GM18519 (cell line): Measurements from ENCODE around the gene DPF3.

Source experiments
- ATAC-seq: cut with Tn5 transposase; IDR thresholded peaks from one replicate; pipeline ENCODE4 v1.9.1; 2021; ENCODE audit warnings: mild to moderate bottlenecking, moderate library complexity; ENCODE audit not compliant: unreplicated experiment, low FRiP score

The DPF3 gene

DNA sequence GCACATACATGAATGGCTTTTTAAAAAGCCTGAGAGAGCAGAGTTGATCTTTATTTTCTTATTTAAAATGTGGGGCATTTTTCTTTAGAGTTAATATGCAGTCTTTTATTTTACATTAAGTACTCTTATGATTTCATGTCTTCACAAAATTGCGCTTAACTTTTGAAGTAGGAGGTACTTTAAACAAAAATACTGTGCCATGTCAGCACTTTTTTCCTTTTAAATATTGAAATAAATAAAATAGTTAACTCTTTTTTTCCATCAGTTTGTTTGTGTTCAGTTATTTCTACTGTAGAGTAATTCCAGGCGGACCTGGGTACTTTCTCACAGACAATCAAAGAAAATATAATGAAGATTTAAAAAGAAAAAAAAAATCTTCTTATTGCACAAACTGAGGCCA is 231.7 kb downstream of the DPF3 start:
- ATAC-seq: no peak

DNA sequence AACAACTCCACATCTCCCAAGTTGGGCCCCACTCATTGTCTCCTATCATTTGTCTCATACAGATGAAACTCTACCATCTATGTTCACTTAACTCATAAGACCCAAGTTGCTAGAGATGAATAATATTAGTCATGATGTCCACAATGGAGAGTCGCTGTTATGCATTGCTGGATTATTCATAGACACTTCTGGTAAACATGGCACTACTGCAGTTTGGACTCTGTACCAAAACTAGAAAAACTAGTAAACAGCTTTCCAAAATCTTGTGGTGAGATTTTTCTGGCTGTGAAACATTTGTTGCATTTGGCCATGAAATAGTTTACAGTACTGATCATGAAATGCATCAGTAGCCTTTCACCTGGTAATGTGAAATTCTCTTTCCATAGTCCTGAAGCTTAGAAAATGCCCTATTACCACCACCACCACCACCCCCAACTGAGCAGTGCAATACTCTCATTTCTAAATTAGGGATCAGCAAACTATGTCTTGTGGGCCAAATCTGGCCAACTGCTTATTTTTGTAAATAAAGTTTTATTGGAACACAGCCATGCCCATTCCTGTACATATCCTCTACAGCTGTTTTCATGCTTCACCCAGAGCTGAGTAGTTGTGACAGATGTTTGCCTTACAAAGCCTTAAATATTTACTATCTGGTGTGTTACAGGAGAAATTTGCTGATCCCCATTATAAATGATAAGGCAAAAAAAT is 236.5 kb downstream of the DPF3 start:
- ATAC-seq: no peak

GRCh38 chr14:72653026-72653425 is 240.9 kb downstream of the DPF3 start:
- no peak for ATAC-seq

GRCh38 chr14:72652179-72652578 is 241.7 kb downstream of the DPF3 start:
- ATAC-seq: no peak

GRCh38 chr14:72651714-72652113 is 242.2 kb downstream of the DPF3 start:
- no peak for ATAC-seq

GRCh38 chr14:72651081-72651480 is 242.8 kb downstream of the DPF3 start:
- ATAC-seq: no peak

DNA sequence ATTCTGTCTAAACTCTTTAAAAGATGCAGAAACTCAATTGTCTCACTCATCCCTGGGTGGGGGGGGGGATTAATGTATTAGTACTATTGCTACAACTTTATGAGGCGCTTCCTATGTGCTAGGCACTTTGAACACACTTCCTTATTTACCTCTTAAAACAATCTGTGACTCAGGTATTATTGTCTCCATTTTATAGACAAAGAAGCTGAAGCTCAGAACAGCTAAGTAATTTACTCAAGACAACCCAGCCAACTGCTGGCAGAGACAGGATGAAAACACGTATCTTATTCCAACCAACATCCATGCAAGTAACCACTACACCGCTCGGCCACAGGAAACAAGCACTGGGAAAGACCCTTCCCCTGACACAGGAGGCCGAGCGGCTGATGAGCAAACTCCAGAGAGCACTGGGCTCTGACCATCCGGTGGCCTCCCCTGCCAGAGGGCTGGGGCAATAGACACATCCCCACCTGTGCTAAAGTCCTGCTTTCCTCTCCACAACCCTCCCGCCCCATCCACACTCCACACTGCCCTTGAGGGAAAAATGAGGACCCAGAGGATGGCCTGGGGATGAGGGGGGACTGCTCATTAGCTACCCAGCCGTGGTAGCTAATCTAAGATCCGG is 244.2 kb downstream of the DPF3 start:
- ATAC-seq: no peak

- ATAC-seq: no peak
Measured at GRCh38 chr14:72647782-72648181, 246.1 kb downstream of the DPF3 start.

DNA sequence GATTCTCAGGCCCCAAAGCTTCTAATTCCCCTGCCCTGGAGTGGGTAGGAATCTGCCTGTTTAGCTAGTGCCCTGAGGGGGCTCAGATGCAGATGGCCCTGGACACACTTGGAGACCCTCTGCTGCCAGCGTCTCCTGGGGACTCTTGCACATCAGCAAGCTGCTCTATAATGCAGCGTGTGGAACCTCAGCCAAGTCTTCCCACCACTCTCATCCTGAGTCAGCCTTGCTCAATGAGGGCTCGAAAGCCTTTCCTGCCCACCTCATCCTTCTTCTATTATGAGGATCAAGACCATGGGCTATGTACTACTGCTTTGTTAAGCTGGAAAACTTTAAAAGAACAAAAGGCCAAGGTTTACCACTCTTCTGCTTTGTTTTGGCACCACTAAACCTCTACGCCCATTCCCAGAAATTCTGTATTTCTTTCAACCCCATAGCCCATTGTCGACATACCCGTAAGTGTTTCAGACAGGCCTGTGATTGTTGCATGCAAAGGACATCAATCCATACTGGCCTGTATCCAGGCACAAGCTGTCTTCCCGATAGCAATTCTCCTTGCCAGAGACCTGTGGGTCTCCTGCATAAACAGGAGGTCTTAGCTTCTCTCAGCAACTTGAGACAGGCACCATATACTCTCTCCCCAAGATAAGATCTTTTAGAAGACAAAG is 246.9 kb downstream of the DPF3 start:
- ATAC-seq: no peak

DNA sequence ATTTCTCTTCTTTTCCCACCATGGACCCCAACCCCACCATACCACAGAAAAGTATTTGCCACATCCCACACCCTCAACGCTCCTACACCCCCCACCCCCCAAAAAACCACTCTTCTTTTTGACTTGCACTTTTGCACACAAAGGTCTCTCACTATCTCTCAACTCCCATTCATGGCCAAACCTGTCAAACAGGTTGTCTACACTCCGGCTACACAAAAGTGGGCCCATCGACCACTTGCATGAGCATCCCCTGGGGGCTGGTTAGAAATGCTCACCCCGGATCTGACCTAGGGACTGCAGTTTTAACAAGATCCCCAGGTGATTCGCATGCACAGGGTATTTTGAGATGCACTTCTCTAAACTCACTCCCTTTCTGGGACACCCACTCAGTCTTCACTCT is 248.2 kb downstream of the DPF3 start:
- no peak for ATAC-seq

DNA sequence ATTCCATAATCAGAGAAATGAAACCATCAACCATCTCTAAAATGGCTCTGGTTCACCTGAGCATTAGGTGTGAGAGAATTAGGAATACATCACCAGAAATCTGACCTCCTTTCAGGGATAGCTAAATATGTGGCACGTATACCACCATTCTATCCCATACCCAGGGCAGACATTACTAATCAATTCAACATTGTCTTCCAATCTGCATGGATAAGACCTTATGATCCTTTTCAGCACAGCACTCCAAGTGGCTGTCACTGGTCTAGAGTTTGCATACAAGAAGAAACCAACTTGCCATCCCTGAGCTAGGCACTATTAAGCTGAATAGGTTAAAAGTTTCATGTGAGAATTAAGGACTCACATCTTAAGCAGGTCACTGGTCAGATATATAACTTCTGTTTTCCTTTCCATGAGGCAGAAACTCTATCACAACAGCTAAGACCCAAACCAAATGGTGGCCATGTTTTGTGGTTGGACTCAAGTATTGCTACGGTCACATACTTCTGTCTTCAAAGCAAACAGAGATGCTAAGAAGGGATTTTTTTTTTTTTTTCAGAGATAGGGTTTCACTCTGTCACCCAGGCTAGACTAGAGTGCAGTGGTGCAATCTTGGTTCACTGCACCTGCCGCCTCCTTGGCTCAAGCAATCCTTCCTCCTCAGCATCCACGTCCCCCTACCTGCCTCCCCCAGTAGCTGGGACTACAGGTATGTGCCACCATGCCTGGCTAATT is 249.0 kb downstream of the DPF3 start:
- ATAC-seq: no peak

DNA sequence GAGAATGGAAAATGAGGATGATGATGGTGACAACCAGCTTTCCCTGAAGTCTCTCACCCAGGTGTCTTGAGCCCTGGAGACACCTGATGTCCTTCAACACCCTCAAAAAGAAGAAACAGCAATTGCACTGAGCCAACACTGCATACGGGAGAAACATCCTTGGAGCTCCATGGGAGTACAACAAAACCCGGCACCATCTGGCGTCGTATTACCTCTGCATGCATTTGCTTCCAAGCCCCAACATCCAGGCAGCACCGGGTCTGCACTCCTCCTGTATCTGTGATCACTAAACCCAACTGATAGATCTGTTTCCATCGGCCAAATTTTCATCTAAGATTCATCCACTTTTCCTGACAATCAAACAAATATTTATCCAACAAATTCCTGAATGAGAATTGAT is 249.9 kb downstream of the DPF3 start:
- ATAC-seq: no peak

DNA sequence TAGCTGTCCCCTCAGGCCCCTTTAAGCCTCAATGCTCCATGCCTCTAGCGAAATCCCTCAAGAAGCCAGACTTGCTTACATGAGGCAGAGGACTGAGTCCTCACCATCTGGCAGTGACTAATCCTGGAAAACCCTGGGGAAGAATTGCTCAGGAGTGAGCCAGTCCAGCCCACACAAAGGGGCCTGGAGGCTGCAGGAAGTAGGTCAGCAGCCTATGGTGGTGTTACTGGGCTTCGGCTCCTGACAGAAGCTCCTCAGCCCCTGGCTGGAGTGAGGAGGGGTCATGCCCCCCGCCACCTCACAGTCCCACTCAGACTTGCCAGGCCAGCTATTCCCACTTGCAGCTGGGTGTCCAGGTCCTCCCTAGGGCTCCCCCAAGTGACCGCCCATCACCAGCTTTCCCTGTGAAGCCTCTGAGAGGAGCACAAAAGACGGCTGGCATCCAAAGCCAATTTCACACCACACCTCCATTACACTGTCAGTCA is 250.5 kb downstream of the DPF3 start:
- no peak for ATAC-seq

DNA sequence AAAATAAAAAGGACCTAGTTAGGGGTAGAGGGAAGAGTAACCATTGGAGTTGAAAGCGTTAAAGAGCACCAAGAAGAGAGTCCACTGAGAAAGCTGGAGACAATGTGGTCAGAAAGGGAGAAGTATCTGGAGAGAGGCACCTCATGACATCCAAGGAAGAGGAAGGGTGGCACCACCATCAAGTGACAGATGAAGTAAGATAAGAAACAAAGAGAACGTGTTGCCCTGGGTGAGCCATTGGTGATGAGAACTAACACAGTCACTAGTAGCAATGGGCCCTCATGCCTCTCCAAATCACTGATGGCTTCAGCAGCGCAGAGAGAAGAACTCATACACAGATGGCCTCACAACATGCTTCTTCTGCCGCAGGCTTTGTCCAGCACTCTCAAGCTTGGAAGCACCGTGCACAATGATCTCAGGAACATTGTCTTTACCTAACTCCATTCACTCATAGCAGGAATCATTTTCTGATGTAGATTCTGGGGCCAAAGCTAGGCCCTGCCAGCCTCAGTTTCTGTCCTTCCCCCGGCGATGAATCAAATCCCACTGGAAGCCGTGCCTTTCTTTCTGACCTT is 252.9 kb downstream of the DPF3 start:
- no peak for ATAC-seq

DNA sequence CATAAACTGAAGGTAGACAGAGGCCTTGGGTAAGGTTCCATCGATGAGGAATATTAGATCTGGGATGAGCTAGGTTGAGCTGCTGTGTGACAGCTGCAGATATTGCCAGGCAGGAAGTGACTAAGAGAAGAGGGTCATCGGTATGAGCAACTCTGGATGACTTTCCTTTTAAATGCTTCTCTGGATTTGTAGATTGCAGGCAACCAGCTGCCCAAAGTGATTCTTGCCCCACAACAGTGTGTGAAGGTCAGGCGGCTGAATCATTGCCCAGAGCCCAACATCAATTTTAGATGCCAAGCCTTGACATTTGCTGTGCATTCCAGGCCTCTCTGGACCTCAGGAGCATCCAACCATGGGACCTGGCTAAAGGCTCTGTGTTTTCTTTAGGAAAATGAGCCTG is 255.9 kb downstream of the DPF3 start:
- ATAC-seq: no peak

DNA sequence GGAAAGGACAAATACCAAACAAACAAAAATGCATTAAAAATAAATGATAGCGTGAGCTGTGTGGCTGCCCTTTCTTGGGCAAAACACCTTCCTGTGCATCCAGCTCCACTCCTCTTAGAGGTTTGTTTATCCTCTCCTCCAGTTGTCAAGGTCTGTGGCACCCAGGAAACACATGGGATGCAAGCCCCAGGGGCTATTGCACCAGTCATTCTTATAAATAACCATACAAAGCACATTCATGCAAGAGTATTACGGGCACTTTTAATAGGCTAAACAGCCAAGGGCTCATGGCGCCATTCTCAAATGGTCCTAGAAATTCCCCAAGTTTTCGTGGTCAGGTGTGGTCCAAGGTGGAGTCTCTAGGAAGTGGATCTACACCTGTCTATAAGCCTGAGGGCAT is 257.0 kb downstream of the DPF3 start:
- ATAC-seq: no peak

- no peak for ATAC-seq
Measured at GRCh38 chr14:72636094-72636493, 257.8 kb downstream of the DPF3 start.

GRCh38 chr14:72634691-72635616 is 258.9 kb downstream of the DPF3 start:
- ATAC-seq: no peak

DNA sequence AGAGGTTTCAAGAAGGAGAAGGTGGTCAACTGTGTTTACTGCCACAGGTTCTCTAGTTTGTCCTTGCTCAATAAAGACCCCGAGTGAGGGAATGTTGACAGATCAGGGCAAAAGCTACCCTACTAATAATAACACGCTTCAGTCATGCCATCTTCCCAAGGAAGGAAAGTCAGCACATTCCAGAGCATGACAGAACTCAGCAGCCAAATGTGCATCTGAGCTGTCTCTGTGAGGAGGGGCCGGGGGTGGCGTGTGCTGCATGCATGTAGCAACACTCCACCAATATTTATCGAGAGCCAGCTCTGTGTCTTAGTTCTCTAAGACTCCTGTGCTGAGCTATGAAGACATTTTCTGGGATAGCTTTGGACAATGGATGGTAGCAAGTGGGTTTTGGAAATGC is 260.4 kb downstream of the DPF3 start:
- no peak for ATAC-seq

- ATAC-seq: no peak
Measured at GRCh38 chr14:72632727-72633126, 261.2 kb downstream of the DPF3 start.
